Lung microvascular endothelial cell (primary cell): ENCODE measurements around the gene TESK2. TPM values are rescaled to one million over a fixed set of nuclear protein-coding genes. Genes with fewer than 3 reads are reported as not detected.
"Not testable (repeated sequence)": the region's sequence is repeated elsewhere in the genome, so short reads cannot be mapped to it uniquely, and the experiment has no call there.

Experiments
- DNase-seq, 2 donors: peaks; one replicate each; pipeline versions ENCODE4 v3.0.0 to v3.0.0-alpha.2; 2010; ENCODE audit warnings: low read depth in 2 of 2
- total RNA-seq: library from RNA; depleted of rRNA; stranded (reverse); fragments of >200 nt; gene quantifications from 2 replicates; pipeline ENCODE4 v1.2.1, GENCODE V29; 2014

TESK2 gene
- total RNA-seq, 1 donor from 2014 or later: 4.6 TPM

DNA sequence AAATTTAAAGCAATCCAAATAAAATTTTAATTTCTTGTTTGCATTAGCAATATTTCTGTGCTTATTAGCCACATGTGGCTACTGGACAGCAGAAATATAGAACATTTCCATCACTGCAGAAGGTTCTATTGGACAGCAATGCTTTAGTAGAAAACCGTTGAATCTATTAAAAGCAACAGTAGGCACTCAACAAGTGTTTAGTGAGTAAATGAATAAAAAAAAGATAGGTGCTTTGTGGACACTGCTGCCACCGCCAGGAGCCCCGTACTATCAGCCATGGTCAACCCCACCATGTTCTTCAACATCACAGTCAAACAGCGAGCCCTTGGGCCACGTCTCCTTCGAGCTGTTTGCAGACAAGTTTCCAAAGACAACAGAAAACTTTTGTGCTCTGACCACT, 76.2 kb downstream of the TESK2 start:
- DNase-seq: no peak

DNA sequence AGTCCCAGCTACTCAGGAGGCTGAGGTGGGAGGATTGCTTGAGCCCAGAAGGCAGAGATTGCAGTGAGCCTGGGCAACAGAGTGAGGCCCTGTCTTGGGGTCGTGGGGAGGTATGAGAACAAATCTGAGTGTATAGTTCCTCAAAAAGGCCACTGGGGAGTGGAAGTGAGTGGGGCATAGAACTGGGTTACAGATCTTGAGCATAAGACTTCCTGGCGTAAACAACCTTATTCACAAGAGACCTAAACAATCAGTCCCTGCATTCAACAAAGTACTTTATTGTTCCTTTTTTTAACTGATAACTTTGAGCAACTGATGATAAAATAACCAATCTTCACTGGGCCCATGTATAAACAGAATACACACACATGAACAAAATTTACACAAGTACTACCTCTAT, 78.1 kb downstream of the TESK2 start:
- DNase-seq: no peak

DNA sequence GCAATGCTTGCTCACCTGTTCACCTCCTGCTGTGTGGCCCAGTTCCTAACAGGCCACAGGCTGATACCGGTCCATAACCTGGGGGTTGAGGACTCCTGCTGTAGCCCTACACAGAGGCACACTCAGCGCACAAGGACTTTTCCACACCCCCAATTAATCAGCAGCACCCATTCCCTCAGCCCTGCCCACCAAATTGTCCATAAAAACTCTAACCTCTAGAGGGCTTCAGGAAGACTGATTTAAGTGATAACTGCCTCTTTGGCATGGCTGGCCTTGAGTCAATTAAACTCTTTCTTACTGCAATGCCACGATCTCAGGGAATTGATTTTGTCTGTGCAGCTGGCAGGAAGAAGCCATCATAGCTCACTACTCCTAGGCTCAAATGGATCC, 79.5 kb downstream of the TESK2 start:
- DNase-seq: no peak

DNA sequence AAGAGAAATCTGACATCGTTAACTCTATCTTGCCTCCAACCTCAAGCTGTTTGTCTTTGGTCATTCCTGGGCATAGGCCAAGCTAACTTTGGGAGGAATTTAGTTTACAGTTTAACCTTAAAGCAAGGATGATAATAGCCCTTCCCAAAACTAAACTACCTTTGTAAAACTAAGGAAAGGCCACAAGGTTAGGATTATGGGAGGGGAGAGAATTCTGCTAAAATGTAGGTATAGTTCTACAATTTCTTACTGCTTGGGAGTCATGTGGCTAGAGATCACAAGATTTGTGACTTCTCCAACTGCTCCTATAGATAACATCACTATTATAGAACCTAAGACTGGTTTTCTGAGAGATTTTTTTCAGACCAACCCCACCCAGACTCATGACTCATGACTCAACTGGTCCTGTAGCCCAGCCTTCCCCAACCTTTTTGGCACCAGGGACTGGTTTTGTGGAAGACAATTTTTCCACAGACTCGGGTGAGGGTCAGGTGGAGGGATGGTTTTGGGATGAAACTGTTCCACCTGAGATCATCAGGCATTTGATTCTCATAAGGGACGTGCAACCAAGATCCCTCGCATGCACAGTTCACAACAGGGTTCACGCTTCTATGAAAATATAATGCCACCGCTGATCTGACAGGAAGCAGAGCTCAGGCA, 80.0 kb downstream of the TESK2 start:
- DNase-seq: no peak

DNA sequence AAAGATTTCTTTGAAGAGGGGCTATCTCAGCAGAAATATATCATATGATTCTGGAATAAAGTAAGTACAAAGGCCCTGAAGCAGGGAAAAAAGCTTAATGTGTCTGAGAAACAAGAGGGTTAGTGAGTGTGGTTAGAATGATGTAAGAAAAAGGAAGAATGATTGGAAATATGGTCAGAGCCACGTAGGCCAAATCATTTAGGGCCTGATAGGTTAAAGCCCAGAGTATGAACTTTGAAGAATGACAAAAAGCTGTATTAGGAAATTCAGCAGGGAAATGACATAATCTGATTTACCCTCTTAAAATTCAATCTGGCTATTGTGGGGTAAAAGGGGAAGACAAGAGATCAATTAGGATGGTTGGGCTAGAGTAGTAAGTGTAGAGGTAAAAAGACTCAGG, 81.7 kb downstream of the TESK2 start:
- no peak for DNase-seq

DNA sequence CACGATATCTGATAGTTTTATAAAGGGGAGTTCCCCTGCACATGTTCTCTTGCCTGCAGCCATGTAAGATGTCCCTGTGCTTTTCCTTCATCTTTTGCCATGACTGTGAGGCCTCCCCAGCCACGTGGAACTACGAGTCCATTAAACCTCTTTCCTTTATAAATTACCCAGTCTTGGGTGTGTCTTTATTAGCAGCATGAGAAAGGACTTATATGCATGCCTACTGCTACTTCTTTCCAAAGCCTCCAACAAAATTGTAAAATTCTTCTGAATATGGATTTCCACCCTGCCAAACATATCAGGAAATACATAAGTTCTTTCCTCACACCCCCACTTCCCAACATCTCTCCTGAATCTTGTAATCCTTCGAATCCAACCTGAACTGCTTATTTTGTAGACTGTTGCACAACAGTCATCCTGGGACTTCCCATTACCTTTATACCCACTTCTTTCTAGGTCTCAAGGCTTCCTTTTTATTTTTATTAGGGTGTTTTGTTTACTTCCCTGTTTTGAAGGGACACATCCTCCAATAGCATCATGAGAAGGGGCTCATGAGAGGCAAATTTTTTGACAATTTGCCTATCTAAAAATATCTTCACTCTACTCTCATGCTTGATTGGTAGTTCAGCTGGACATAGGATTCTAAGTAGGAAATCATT, 83.2 kb downstream of the TESK2 start:
- DNase-seq: no peak

DNA sequence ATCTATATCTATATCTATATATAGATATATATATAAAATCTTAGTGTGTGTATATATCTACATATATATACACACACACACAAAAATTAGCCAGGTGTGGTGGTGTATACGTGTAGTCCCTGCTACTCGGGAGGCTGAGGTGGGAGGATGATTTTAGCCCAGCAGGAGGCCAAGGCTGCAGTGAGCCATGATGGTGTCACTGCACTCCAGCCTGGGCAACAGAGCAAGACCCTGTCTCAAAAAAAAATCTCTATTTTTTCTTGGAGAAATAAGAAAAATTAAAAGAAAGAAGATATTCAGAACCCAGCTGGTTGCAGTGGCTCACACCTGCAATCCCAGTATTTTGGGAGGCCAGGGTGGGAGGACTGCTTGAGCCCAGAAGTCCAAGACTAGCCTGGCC, 85.3 kb downstream of the TESK2 start:
- no peak for DNase-seq

DNA sequence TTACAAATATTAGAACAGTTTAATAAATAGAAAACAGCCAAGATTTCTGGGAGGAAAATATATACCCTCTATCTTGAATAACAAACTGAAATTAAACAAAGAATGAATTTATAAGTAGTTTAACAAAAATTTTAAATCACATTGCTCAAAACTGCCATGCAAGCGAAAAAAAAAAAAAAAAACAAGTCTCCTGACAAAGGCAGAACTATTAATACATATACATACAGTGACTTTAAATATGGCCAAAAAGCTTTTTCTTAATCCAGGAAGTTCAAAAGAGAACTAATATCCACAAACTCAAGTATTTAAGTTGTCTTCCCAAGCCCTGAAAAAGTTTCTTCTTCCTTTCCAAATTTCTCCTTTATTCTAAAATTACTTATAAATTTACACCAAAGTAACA, 87.2 kb downstream of the TESK2 start:
- DNase-seq: no peak

DNA sequence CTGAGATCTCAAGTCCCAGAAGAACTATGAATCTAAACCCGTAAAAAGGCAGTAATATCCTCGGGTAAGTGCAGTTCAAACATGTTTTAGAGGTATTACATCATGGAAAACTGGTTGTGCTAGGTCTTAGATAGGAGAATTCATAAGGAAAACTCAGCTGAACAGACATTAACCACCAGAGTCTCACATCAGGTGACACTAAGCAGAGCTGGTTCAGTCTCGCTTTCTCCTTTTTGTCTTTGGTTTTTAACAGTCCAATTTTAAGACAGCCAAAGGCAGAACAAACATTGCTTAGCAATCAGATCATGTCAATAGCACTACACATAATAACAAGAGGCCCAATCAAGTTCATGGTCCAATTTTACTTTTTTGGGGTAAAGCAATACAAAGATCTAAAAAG, 87.7 kb downstream of the TESK2 start:
- DNase-seq: no peak

DNA sequence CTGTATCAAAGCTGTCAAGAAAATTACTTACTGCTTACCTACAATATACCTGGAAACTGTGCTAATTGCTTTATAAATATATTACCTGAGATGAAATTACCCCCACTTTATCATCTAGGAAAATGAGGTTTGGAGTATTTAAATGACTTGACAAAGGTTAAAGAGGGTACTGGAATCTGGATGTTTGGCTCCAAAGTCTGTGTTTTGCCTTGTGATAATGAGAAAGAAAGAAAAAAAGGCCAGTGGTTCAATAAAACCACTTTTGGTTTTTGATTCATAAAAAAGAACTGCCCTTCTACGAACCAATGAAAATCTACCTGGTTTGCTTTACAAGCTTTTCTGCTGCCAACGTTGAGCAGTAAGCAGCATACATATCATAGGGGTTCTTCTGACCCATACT, 89.4 kb downstream of the TESK2 start:
- no peak for DNase-seq

DNA sequence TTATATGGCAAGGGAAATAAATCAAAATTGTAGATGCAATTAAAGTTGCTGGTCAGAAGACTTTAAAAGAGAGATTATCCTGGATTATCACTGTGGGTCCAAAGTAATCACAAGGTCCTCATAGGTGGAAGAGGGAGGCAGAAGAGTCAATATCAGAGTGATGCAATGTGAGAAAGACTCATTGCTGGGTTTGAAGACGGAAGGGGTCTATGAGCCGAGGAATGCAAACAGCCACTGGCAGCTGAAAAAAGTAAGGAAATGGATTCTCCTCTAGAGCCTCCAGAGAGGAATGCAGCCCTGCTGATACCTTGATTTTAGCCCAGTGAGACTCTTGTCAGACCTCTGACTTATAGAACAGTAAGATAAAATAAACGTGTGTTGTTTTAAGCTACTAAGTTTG, 90.9 kb downstream of the TESK2 start:
- DNase-seq: no peak

DNA sequence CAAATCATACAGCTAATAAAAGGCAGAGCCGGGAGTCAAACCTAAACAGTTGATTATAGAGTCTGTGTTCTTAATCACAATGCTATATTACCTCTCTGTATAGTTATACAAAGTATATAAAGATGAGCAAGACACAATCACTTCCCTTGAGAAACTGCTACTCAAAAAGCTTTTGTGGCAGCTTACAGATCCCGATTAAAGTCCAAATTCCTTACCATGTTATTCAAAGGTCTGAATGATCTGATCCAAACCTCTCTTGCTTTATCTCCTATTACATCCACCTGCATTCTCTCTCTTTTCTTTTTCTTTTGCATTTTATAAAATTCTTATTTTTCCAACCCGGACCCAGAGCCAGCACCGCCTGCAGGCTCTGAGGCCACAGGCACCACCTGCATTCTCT, 93.7 kb downstream of the TESK2 start:
- DNase-seq: no peak

DNA sequence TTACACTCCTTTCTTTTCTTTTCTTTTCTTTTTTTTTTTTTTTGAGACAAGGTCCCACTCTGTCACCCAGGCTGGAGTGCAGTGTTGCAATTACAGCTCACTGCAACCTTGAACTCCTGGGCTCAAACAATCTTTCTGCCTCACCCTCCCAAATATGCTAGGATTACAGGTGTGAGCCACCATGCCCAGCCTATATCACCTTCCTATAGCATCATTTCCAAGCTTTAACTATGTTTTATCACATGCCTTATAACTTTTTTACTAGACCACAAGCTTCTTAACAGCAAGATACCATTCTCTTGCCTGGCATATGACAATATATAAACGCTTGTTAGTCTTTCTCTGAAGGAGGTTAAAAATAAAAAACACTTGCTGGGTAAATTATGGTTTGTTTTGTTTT, 95.4 kb downstream of the TESK2 start:
- no peak for DNase-seq

DNA sequence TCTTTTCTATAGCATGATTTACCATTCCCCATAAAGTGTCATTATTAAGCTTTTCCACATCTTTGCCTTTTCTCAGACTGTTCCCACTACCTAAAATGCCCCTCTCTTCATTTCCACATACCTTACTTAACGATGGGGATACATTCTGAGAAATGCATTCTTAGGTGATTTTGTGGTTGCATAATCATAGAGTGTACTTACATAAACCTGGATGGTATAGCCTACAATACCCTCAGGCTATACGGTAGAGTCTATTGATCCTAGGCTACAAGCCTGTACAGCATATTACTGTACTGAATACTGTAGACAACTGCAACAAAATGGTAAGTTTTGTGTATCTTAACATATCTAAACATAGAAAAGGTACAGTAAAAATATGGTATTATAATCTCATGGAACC, 95.9 kb downstream of the TESK2 start:
- no peak for DNase-seq

DNA sequence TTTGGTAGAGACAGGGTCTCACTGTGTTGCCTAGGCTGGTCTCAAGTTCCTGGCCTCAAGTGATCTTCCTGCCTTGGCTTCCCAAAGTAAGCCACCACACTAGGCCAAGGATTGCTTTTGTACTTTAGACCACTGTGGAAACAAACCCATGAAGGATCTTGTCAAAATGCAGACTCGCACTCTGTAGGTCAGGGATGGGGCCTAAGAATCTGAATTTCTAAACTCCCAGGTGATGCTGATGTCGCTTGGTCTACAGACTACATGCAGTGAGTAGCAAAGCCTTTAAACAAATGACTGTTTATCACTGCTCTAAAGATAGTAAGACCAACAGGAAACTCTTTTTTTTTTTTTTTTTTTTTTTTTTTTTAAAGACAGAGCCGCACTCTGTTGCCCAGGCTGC, 96.6 kb downstream of the TESK2 start:
- DNase-seq: peak; percentile 37 to 47

DNA sequence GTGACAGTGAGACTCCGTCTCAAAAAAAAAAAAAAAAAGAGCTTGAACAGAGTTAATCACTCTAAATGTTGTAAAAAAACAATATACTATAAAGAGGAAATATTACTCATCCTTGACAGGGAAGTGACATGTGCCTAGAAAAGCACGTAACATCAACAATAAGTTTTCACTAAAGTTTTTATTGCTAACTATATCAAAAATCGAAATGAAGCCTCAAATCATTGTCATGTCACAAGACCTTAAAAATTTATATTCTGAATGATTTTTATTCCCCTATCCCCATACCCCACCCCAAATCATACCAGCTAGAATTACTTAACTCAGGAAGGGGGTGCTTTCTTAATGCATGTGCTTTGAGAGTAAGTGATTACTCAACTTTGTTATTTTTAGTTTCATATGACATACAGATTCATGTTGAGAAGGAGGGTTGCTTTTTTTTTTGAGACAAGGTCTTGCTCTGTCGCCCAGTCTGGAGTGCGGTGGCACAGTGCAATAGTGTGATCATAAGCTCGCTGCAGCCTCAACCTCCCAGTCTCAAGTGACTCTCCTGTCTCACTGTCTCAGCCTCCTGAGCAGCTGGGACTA, 97.2 kb downstream of the TESK2 start:
- DNase-seq: peak; percentile 57 to 64

DNA sequence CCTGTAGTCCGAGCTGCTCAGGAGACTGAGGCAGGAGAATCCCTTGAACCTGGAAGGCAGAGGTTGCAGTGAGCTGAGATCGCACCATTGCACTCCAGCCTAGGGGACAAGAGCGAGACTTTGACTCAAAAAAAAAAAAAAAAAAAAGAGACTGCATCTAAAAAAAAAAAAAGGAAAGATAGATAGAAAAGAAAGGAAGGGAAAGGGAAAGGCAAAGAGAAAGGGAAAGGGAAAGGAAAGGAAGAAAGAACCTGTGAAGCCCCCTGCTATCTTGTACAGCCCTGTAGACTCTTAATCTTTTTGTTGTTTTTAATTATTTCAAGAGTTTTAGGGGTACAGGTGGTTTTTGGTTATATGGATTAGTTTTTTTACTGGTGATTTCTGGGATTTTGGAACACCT, 104.7 kb downstream of the TESK2 start:
- DNase-seq: no peak

DNA sequence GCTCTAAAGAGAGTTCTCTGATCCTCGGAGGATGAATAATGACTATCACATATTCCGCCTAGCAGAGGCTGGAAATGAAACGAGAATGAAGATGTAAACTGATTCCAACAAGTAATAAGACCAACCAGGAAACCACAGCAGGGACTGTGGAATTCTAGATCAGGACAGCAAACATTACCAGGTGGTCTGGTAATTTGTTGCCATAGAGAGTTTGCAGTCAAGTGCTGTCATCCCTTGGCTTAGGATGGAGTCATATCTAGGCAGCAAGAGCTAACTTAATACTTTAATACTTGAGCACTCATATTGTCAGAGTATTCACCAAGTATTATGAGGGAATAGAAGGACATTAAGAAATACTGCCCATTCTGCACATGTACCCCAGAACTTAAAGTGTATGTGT, 105.7 kb downstream of the TESK2 start:
- no peak for DNase-seq

DNA sequence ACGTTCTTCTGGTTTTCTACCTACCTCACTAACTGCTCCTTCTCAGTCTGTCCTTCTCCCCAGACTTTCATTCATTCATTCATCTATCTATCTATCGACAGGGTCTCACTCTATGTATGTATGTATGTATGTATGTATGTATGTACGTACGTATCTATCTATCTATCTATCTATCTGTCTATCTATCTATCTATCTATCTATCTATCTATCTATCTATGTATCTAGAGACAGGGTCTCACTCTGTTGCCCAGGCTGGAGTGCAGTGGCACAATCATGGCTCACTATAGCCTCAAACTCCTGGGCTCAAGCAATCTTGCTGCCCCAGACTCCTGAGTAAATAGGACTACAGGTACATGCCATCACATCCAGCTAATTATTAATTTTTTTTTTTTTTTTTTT, 106.8 kb downstream of the TESK2 start:
- DNase-seq: not testable (repeated sequence)

DNA sequence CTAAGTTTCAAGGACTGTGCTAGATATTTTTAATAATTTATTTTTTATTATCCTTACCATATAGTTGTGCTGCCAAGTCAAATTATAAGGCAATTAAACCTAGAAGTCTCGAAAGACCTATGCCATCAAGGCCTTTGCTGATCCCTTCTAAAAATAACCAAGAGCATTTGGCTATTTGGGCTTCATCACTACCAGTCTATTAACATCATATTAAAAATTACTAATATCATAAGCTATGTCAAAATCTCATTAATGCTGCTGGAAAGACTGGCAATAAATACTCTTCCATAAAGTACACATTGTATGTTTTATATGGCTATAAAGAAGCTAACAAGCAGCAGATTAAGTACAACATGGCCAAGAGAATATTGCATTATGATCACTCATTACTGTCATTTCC, 107.8 kb downstream of the TESK2 start:
- no peak for DNase-seq

DNA sequence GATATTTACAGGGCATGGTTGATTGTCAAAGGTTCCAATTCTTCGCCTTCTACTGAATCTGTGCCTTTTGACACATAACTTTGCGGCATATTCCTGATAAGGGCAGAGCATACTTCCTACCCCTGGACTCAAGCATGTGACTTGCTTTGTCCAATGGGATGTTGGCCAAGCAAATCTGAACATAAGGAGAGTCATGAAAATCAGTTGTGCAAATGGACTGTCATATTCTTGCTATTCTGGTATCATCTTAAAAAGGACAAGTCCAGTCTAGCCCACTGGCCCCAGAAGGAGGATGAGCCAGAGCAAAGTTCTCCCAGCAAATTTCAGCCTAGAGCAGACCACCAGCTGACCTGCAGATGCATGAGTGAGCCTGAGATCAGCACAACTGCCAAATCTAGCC, 109.7 kb downstream of the TESK2 start:
- no peak for DNase-seq

DNA sequence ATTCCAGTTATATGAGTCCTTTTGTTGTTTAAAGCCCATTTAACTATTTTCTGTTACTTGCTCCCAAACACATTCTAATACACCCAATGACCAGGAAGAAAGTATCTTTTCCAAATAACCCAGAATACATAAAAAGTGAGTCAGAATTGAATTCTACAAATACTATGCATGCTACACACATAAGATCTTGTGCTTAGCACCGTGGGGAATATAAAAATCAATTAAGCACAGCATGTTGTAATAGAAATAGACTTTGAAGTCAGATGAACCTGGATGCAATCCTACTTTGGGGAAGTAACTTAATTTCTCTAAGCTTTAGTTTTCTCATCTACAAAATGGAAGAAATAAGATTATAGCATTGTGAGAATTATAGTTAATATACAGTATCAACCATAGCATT, 110.2 kb downstream of the TESK2 start:
- DNase-seq: no peak

DNA sequence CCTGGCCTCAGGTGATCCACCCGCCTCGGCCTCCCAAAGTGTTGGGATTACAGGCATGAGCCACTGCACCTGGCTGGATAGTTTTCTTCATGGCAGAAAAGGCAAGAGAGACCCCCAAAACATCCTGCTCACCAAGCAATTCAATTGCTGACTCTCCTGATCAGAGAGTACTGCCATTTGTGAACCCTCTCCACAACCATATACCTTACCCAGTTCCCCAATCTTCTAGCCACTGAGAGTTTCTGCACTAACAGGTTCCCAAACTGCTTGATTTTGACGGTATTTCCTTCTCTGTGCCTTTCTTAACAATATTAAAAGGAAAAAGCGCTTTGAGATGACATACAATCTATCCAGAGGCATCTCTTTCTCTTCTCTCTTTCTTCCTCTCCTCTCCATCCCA, 110.8 kb downstream of the TESK2 start:
- no peak for DNase-seq
